ENCODE measurements around the gene KCNJ2. TPM values are rescaled to one million over a fixed set of nuclear protein-coding genes. Genes with fewer than 3 reads are reported as not detected.

The KCNJ2 gene
- polyA plus RNA-seq, 1 donor from 2014 or later = 2.3 TPM

DNA sequence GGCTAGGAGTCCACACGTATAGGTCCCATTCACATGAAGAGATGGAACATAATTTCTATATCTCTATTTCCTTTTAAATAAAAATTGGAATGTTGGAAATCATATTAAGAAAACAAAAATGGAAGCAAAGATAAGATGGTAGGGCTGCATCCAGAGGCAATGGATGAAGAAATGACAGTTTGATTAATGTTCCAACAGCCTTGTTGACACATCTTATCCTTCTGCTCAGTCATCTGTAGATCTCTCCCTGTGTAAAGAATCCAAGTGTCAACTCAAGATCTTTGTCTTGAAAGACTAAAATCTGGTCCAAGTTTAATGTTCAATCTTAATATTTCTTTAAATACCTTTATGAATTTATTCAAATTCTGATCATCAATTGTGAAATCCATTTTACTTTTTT is 7.8 kb upstream of the KCNJ2 start:
- H3K27me3 ChIP-seq (ENCODE audit: insufficient read depth, low read depth, low read length) = no peaks in the 10 kb centered on the region
- H3K4me3 ChIP-seq (ENCODE audit: low read length) = no peak overlapping the region
- TF ChIP-seq POLR2AphosphoS5 (IDR thresholded peaks at IDR 0.05) (no peak), RAD21 (conservative IDR thresholded peaks at IDR 0.05) (no peak), MXI1 (conservative IDR thresholded peaks at IDR 0.05; ENCODE audit: poor library complexity, severe bottlenecking) (no peak), TAF1 (IDR thresholded peaks at IDR 0.05; ENCODE audit: low read depth) (no peak), EZH2 (IDR thresholded peaks at IDR 0.05; ENCODE audit: borderline replicate concordance, insufficient read depth, low read length, poor library complexity, severe bottlenecking) (no peak)
- TF ChIP-seq, protein P1, sequence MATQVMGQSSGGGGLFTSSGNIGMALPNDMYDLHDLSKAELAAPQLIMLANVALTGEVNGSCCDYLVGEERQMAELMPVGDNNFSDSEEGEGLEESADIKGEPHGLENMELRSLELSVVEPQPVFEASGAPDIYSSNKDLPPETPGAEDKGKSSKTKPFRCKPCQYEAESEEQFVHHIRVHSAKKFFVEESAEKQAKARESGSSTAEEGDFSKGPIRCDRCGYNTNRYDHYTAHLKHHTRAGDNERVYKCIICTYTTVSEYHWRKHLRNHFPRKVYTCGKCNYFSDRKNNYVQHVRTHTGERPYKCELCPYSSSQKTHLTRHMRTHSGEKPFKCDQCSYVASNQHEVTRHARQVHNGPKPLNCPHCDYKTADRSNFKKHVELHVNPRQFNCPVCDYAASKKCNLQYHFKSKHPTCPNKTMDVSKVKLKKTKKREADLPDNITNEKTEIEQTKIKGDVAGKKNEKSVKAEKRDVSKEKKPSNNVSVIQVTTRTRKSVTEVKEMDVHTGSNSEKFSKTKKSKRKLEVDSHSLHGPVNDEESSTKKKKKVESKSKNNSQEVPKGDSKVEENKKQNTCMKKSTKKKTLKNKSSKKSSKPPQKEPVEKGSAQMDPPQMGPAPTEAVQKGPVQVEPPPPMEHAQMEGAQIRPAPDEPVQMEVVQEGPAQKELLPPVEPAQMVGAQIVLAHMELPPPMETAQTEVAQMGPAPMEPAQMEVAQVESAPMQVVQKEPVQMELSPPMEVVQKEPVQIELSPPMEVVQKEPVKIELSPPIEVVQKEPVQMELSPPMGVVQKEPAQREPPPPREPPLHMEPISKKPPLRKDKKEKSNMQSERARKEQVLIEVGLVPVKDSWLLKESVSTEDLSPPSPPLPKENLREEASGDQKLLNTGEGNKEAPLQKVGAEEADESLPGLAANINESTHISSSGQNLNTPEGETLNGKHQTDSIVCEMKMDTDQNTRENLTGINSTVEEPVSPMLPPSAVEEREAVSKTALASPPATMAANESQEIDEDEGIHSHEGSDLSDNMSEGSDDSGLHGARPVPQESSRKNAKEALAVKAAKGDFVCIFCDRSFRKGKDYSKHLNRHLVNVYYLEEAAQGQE (IDR thresholded peaks at IDR 0.05; ENCODE audit: borderline replicate concordance) = no peak
- TF ChIP-seq, protein P2, sequence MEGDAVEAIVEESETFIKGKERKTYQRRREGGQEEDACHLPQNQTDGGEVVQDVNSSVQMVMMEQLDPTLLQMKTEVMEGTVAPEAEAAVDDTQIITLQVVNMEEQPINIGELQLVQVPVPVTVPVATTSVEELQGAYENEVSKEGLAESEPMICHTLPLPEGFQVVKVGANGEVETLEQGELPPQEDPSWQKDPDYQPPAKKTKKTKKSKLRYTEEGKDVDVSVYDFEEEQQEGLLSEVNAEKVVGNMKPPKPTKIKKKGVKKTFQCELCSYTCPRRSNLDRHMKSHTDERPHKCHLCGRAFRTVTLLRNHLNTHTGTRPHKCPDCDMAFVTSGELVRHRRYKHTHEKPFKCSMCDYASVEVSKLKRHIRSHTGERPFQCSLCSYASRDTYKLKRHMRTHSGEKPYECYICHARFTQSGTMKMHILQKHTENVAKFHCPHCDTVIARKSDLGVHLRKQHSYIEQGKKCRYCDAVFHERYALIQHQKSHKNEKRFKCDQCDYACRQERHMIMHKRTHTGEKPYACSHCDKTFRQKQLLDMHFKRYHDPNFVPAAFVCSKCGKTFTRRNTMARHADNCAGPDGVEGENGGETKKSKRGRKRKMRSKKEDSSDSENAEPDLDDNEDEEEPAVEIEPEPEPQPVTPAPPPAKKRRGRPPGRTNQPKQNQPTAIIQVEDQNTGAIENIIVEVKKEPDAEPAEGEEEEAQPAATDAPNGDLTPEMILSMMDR (IDR thresholded peaks at IDR 0.05; ENCODE audit: poor library complexity, severe bottlenecking) = no peak
- no peaks in the 10 kb centered on the region for H3K36me3 ChIP-seq (ENCODE audit: insufficient read depth, low read length)
- H2AFZ ChIP-seq (ENCODE audit: low read depth, low read length) = no peak overlapping the region
- H3K9me3 ChIP-seq (ENCODE audit: low read length) = no peaks in the 10 kb centered on the region
- H3K4me2 ChIP-seq (ENCODE audit: low read length) = no peak overlapping the region
- H3K27ac ChIP-seq (ENCODE audit: low read length) = no peak overlapping the region
- no peaks in the 10 kb centered on the region for H3F3A ChIP-seq (ENCODE audit: insufficient read depth, low read length, poor library complexity, severe bottlenecking)
- no peaks in the 10 kb centered on the region for H3K9me2 ChIP-seq (ENCODE audit: insufficient read depth, low read length)
- H3K79me2 ChIP-seq (replicated peaks; ENCODE audit: insufficient read depth, low read length) = no peaks in the 10 kb centered on the region
- H3K9ac ChIP-seq (ENCODE audit: low read length) = no peak overlapping the region
- H4K20me1 ChIP-seq (ENCODE audit: insufficient read depth) = no peaks in the 10 kb centered on the region

DNA sequence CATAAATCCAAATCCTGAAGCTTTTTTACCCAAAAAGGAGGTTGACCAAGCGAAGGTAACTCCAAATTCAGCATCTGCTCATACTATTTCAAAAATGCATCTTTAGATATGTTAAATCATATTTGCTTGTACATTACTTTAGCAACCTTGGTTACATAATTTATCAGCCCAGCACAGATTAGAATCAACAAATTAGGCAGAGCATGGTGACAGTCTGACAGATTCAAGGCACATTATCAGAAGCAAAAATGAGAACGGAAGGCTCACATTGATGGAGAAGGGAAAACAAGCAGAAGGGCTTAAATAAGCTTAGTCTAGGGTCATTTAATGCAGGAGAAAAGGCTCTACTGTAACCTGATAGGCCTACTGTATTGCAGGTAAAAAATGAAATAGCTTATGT is 3.9 kb upstream of the KCNJ2 start:
- TF ChIP-seq MXI1 (conservative IDR thresholded peaks at IDR 0.05; ENCODE audit: poor library complexity, severe bottlenecking) (no peak), POLR2AphosphoS5 (IDR thresholded peaks at IDR 0.05) (no peak), SMC3 (conservative IDR thresholded peaks at IDR 0.05; ENCODE audit: poor library complexity) (no peak), TAF1 (IDR thresholded peaks at IDR 0.05; ENCODE audit: low read depth) (no peak), EZH2 (IDR thresholded peaks at IDR 0.05; ENCODE audit: borderline replicate concordance, insufficient read depth, low read length, poor library complexity, severe bottlenecking) (no peak), EP300 (conservative IDR thresholded peaks at IDR 0.05; ENCODE audit: poor library complexity, severe bottlenecking) (no peak), RAD21 (conservative IDR thresholded peaks at IDR 0.05) (no peak)
- TF ChIP-seq, protein P1 (IDR thresholded peaks at IDR 0.05; ENCODE audit: borderline replicate concordance) = no peak
- TF ChIP-seq, protein P2 (IDR thresholded peaks at IDR 0.05; ENCODE audit: poor library complexity, severe bottlenecking) = no peak
- peaks cover 18% of the 10 kb centered on the region for H3K27me3 ChIP-seq (ENCODE audit: insufficient read depth, low read depth, low read length)
- H2AFZ ChIP-seq (ENCODE audit: low read depth, low read length) = no peak overlapping the region
- H3K27ac ChIP-seq (ENCODE audit: low read length) = no peak overlapping the region
- no peak overlapping the region for H3K4me2 ChIP-seq (ENCODE audit: low read length)
- no peaks in the 10 kb centered on the region for H3F3A ChIP-seq (ENCODE audit: insufficient read depth, low read length, poor library complexity, severe bottlenecking)
- no peaks in the 10 kb centered on the region for H3K9me3 ChIP-seq (ENCODE audit: low read length)
- no peaks in the 10 kb centered on the region for H3K9me2 ChIP-seq (ENCODE audit: insufficient read depth, low read length)
- no peaks in the 10 kb centered on the region for H3K36me3 ChIP-seq (ENCODE audit: insufficient read depth, low read length)
- no peaks in the 10 kb centered on the region for H3K79me2 ChIP-seq (replicated peaks; ENCODE audit: insufficient read depth, low read length)
- H4K20me1 ChIP-seq (ENCODE audit: insufficient read depth) = no peaks in the 10 kb centered on the region
- no peak overlapping the region for H3K4me3 ChIP-seq (ENCODE audit: low read length)
- no peak overlapping the region for H3K9ac ChIP-seq (ENCODE audit: low read length)
